Gastrocnemius medialis (tissue), 4 donors: ENCODE data around the gene NDUFA13.

ENCODE experiments used
- POLR2A ChIP-seq, 2 donors: fragments of 450-650 bp; IDR thresholded peaks; one replicate each; pipeline ENCODE4 v1.6.1; 2017; ENCODE audit warnings: antibody characterized with exemption in 2 of 2, mild to moderate bottlenecking in 2 of 2, moderate library complexity in 2 of 2
- TF ChIP-seq, protein P1 (sequence below), 5 experiments: fragments of 450-650 bp in 3 of 5; fragments of 200-600 bp in 2 of 5; sonication (generic) in 2 of 5; IDR thresholded peaks in 4 of 5; conservative IDR thresholded peaks in 1 of 5; 1 replicate in 4 of 5; 2 replicates in 1 of 5; pipeline ENCODE4 v1.5.1; 2016 to 2019; ENCODE audit warnings: antibody characterized with exemption in 5 of 5, mild to moderate bottlenecking in 3 of 5, moderate library complexity in 3 of 5

DNA sequence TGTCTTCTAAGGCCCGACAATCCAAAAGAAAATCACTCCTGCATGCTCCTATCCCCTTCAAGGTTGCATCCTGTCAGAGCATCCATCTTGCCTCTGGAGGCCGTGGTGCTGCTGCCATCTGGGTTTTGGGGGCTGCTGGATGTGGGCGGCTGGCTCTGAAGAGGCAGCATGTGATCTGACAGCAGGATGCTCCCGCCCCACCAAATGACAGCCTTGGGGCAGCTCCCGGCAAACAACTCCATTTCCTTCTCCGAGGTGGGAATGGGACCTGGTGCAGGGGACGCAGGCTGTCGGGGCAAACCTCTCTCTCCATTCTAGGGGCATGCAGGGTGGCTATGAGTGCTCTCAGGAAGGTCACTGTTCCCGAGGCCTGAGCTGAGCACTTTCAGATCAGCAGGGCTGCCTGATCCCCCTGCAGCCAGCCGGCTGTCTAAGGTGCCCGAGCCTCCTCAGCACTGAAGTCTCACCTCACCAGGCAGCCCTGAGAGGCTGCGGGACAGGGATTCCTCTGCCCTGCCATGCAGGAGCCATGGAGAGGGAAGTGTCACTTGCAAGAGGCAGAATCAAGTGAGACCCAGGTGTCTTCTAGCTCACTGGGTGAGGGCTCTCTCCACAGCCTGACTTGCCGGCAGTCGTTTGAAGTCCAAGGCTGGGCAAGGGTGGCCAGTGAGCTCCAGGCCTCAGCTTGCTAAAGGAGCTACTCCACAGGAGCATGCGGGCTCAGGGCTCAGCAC is 29.5 kb upstream of the NDUFA13 start:
- TF ChIP-seq, protein P1, sequence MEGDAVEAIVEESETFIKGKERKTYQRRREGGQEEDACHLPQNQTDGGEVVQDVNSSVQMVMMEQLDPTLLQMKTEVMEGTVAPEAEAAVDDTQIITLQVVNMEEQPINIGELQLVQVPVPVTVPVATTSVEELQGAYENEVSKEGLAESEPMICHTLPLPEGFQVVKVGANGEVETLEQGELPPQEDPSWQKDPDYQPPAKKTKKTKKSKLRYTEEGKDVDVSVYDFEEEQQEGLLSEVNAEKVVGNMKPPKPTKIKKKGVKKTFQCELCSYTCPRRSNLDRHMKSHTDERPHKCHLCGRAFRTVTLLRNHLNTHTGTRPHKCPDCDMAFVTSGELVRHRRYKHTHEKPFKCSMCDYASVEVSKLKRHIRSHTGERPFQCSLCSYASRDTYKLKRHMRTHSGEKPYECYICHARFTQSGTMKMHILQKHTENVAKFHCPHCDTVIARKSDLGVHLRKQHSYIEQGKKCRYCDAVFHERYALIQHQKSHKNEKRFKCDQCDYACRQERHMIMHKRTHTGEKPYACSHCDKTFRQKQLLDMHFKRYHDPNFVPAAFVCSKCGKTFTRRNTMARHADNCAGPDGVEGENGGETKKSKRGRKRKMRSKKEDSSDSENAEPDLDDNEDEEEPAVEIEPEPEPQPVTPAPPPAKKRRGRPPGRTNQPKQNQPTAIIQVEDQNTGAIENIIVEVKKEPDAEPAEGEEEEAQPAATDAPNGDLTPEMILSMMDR (IDR thresholded peaks at IDR 0.05 in 4 of 5, conservative IDR thresholded peaks at IDR 0.05 in 1 of 5) = no peak
- no peak for TF ChIP-seq POLR2A (IDR thresholded peaks at IDR 0.05)
